ENCODE results near the gene TNFRSF4.

TNFRSF4 gene

GRCh38 chr1:1216770-1217620 is 3.0 kb upstream of the TNFRSF4 start:
- no peak overlapping the region for H3K4me3 ChIP-seq (ENCODE audit: control insufficient read depth, low read depth, low read length)
- no peak for DNase-seq (ENCODE audit: low read depth)
- TF ChIP-seq, protein P1, sequence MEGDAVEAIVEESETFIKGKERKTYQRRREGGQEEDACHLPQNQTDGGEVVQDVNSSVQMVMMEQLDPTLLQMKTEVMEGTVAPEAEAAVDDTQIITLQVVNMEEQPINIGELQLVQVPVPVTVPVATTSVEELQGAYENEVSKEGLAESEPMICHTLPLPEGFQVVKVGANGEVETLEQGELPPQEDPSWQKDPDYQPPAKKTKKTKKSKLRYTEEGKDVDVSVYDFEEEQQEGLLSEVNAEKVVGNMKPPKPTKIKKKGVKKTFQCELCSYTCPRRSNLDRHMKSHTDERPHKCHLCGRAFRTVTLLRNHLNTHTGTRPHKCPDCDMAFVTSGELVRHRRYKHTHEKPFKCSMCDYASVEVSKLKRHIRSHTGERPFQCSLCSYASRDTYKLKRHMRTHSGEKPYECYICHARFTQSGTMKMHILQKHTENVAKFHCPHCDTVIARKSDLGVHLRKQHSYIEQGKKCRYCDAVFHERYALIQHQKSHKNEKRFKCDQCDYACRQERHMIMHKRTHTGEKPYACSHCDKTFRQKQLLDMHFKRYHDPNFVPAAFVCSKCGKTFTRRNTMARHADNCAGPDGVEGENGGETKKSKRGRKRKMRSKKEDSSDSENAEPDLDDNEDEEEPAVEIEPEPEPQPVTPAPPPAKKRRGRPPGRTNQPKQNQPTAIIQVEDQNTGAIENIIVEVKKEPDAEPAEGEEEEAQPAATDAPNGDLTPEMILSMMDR (conservative IDR thresholded peaks at IDR 0.05; ENCODE audit: control insufficient read depth, insufficient read depth, low read depth, low read length) = no peak

DNA sequence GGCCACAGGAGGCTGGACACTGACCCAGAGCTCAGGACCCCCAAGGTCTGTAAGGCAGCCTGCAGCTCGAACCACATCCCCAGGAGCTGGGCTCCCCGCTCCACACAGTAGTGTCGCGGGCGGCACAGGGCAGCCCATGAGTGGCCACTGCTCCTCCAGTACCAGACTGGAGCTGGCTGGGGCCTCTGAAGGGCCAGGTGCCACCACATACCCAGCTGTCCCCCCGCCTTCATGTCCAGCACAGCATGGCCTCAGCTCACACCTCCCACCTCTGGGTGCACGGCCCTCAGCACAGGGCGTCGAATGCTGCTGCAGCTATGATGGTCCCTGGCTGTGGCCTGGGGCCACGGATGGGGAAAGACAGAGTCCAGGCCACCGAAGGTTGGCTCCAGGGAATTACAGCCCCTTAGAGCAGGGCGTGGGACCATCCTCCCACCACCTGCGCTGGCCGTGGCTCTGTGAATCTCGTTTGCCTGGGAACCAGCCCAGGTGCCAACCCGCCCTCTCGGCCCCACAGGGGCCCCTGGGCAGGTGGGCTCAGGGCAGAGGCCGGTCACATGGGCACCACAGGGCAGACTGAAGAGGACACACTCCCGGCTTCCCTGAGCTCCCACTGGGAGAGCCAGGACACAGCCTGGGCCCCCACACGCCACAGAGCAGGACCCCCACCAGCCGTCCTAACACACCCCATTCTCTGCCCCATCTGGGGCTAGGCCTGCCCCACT is 2.1 kb upstream of the TNFRSF4 start:
- H3K4me3 ChIP-seq (ENCODE audit: control insufficient read depth, low read depth, low read length) = no peak overlapping the region
- TF ChIP-seq, protein P1 (conservative IDR thresholded peaks at IDR 0.05; ENCODE audit: control insufficient read depth, insufficient read depth, low read depth, low read length) = no peak
- no peak for DNase-seq (ENCODE audit: low read depth)

- no peak for DNase-seq (ENCODE audit: low read depth)
- no peak overlapping the region for H3K4me3 ChIP-seq (ENCODE audit: control insufficient read depth, low read depth, low read length)
- TF ChIP-seq, protein P1 (conservative IDR thresholded peaks at IDR 0.05; ENCODE audit: control insufficient read depth, insufficient read depth, low read depth, low read length) = no peak
Measured at GRCh38 chr1:1215080-1215676, 1.2 kb upstream of the TNFRSF4 start.

DNA sequence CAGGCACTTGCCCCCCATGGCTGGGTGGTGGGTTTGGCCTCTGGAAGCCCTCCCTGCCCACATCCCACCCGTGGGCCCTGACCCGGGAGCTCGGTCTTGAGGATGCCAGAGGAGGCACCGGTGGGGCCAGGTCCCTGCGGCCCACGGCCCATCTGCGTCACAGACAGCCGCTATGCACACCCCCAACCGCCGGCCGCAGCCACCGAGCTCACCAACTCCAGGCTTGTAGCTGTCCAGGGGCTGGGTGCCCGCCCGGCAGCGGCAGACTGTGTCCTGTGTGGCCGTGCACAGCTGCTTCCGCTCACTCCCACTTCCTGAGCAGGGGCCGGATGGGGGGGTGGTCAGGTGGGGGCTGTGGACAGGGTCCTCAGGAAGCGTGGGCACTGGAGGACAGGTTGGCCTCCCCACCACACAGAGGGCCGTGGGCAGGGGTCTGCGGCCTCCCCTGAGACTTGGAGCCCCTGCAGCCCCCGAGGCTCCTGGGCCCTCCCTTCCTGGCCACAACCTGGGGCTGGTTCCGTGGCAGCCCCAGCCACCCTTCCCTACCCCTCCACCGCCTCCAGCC is 1.1 kb downstream of the TNFRSF4 start:
- H3K4me3 ChIP-seq (ENCODE audit: control insufficient read depth, low read depth, low read length) = no peak overlapping the region
- TF ChIP-seq, protein P1 (conservative IDR thresholded peaks at IDR 0.05; ENCODE audit: control insufficient read depth, insufficient read depth, low read depth, low read length) = no peak
- no peak for DNase-seq (ENCODE audit: low read depth)

GRCh38 chr1:1211541-1212441 is 2.2 kb downstream of the TNFRSF4 start:
- DNase-seq (ENCODE audit: low read depth) = no peak
- TF ChIP-seq, protein P1 (conservative IDR thresholded peaks at IDR 0.05; ENCODE audit: control insufficient read depth, insufficient read depth, low read depth, low read length) = no peak
- H3K4me3 ChIP-seq (ENCODE audit: control insufficient read depth, low read depth, low read length) = no peak overlapping the region
